GM23338 (cell line): ENCODE data around the gene FRS2.

ENCODE experiments used
- CTCF ChIP-seq, 2 experiments: fragments of 200-600 bp in 1 of 2; sonication (generic) in 1 of 2; conservative IDR thresholded peaks; 2 replicates each; pipeline versions ENCODE4 v1.5.1 to v1.6.1; 2016 to 2017; ENCODE audit warnings: antibody characterized with exemption in 2 of 2, low read depth in 2 of 2, mild to moderate bottlenecking in 2 of 2, moderate library complexity in 1 of 2
- EZH2 ChIP-seq: fragments of 200-600 bp; sonication (generic); IDR thresholded peaks from one replicate; pipeline ENCODE4 v1.8.0; 2017; ENCODE audit warnings: antibody characterized with exemption, mild to moderate bottlenecking, low read depth; ENCODE audit not compliant: unreplicated experiment
- EZH2phosphoT487 ChIP-seq: fragments of 200-600 bp; sonication (generic); IDR thresholded peaks from one replicate; pipeline ENCODE4 v1.8.1; 2018; ENCODE audit warnings: antibody characterized with exemption; ENCODE audit not compliant: unreplicated experiment
- REST ChIP-seq: IDR thresholded peaks from one replicate; pipeline ENCODE4 v1.6.1; 2018; ENCODE audit warnings: antibody characterized with exemption; ENCODE audit not compliant: unreplicated experiment

- TF ChIP-seq CTCF (conservative IDR thresholded peaks at IDR 0.05; ENCODE audit: low read depth in 2 of 2) (no peak), EZH2 (no peak), REST (no peak), EZH2phosphoT487 (no peak)
These were observed 151.4 kb downstream of the FRS2 start for GRCh38 chr12:69621551-69621950.
